Muscle of back (tissue), 11 donors: ENCODE data around the gene ZNF331. TPM values are rescaled to one million over a fixed set of nuclear protein-coding genes. Genes with fewer than 3 reads are reported as not detected.

Experiments used
- DNase-seq, 3 donors: peaks; one replicate each; pipeline versions ENCODE4 v3.0.0 to v3.0.0-alpha.2; 2013
- polyA plus RNA-seq, 10 donors: library from polyadenylated mRNA; unstranded; fragments of 120-200 nt; gene quantifications; one replicate each; pipeline ENCODE4 v1.2.1, GENCODE V29; 2013; ENCODE audit not compliant: insufficient read length in 10 of 10

Gene ZNF331
- polyA plus RNA-seq, 10 donors, result 9.0 to 19.6 (median 12.3) TPM

GRCh38 chr19:53626486-53626885, 88.5 kb downstream of the ZNF331 start:
- no peak for DNase-seq

GRCh38 chr19:53626976-53627375, 89.0 kb downstream of the ZNF331 start:
- no peak for DNase-seq

Other genes with a start within 250 kb of the ZNF331 start
- 1 to 10 TPM; 4.3 to 8.0 (median 5.6) TPM for gene ZNF845, start 204.4 kb upstream of the ZNF331 start, polyA plus RNA-seq
- gene ZNF525, start 172.4 kb upstream of the ZNF331 start, polyA plus RNA-seq, result 1 to 10 TPM; 3.1 to 8.9 (median 5.3) TPM
- gene ZNF765, start 143.0 kb upstream of the ZNF331 start, polyA plus RNA-seq, result 10 to 100 TPM in 3 of 10 donors, 1 to 10 TPM in 7; 5.3 to 10.8 (median 9.0) TPM
- 10 to 100 TPM in 1 of 10 donors, 1 to 10 TPM in 9; 5.2 to 10.8 (median 9.0) TPM for gene ZNF761, start 106.2 kb upstream of the ZNF331 start, polyA plus RNA-seq
- 1 to 10 TPM; 2.0 to 4.2 (median 2.8) TPM for gene ZNF813, start 70.4 kb upstream of the ZNF331 start, polyA plus RNA-seq
- under 1 TPM in 1 of 10 donors, not detected in 9; 0.59 TPM for gene DPRX, start 93.9 kb downstream of the ZNF331 start, polyA plus RNA-seq